Measurements from ENCODE around the gene CNTN5.

CNTN5 gene

DNA sequence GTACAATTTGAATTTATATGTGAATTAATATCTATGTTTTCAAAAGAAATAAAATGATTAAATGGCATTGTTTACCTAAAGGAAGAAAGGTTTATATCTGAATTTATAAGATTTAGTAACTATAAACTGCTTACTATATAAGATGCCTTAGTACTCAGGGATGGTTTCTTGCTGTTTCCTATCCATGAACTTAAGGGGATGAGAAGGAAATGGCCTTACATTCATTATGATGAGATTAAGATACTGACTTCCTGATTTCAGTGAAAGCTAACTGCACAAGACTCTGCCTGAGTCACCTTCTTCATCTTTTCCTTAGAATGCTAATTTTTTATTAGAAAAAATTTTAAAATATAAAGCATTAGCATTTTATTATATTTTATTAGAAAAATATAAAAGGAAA, 1060.1 kb downstream of the CNTN5 start:
- DNase-seq, result no peak
- in situ Hi-C loops (cut with MboI; ENCODE audit: low pct_unique_long_range_greater_than_20kb, low sequenced_read_pairs), result no loop called here

DNA sequence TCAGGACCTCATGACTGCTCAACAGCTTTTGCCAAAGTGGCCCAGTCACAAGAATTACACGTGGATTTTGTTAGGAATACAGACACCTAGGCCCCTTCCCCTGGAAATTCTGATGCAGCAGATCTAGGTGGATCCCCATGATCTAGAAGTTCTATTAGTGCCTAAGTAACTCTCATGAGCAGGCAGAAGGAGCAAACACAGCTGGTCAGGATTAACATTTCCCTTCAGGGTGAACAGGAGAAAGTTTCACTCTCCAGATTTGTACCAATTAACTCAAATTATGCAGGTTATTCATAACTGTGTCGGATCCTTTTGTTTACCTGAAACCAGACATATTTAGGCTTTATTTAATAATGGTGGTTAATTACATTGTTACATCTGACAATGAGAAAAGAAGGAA, 1072.9 kb downstream of the CNTN5 start:
- in situ Hi-C loops (cut with MboI; ENCODE audit: low pct_unique_long_range_greater_than_20kb, low sequenced_read_pairs), result no loop called here

DNA sequence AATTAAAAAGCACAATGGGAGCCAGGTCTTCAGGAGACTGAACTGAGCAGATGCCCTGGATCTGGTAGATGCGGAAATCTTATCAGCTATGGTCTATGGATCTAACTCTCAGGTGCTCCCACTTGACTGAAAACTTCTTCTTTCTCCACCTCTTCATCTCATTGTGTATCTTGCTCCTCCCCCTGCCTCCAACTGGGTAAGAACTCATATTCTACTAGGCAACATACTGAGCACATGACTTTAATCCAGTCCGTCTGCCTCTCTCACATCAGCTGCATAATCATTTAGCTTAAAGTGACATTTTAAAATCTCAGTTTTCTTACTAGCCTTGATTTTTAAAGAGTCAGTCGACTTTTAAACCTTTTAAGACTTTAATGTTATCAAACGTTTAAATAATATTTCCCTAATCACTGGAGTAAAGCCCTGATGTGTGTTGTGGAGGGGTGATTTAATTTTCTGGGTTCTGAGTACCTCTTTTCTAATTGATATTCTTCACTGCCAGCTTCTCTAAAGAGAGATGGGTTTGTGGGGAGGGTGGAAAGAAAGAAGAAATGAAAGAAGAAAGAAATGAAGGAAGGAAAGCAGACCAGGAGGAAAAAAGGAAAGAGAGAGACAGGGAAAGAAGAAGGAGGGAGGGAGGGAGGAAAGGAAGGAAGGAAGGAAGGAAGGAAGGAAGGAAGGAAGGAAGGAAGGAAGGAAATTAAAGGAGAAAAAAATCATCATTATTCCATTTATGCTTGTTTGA, 1073.5 kb downstream of the CNTN5 start:
- in situ Hi-C loops (cut with MboI; ENCODE audit: low pct_unique_long_range_greater_than_20kb, low sequenced_read_pairs), result no loop called here
- DNase-seq, result no peak

More for the DNA sequence above, 1072.9 kb downstream of the CNTN5 start:
- no peak for DNase-seq

DNA sequence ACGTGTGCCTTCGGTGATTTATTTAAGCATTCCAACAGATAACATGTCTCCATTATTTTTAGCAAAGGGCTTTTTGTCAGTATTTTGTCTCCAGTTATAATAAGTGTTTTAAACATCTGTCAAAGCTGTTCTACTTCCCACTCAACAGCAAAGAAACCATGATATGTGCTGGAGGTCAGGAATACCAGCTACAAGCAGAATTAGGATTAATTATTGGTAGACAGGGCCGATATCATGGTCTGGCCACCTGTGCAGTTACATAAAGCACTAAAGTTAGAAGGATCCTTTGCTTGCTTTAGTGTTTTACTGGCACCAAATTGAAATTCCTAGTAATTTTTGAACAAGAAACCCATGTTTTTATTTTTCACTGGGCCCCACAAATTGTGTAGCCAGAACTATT, 1075.1 kb downstream of the CNTN5 start:
- in situ Hi-C loops (cut with MboI; ENCODE audit: low pct_unique_long_range_greater_than_20kb, low sequenced_read_pairs), result no loop called here
- no peak for DNase-seq

DNA sequence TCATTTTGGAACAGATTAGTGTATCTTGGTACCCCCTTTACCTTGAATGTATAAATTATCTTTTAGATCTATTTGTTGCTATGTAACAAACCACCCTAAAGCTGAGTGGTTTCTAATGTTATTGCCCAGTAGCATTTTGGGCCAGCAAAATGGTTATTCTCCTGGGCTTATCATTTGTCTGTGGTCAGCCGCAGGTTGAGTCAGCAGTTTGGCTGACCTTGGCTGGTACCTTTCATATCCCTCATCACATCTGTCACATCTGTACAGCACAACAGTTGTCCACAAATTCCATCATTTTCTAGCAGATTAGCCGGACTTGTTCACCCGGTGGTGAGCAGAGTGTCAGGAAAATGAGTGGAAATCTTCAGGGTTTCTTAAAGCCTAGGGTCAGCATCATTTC, 1077.8 kb downstream of the CNTN5 start:
- in situ Hi-C loops (cut with MboI; ENCODE audit: low pct_unique_long_range_greater_than_20kb, low sequenced_read_pairs), result no loop called here

DNA sequence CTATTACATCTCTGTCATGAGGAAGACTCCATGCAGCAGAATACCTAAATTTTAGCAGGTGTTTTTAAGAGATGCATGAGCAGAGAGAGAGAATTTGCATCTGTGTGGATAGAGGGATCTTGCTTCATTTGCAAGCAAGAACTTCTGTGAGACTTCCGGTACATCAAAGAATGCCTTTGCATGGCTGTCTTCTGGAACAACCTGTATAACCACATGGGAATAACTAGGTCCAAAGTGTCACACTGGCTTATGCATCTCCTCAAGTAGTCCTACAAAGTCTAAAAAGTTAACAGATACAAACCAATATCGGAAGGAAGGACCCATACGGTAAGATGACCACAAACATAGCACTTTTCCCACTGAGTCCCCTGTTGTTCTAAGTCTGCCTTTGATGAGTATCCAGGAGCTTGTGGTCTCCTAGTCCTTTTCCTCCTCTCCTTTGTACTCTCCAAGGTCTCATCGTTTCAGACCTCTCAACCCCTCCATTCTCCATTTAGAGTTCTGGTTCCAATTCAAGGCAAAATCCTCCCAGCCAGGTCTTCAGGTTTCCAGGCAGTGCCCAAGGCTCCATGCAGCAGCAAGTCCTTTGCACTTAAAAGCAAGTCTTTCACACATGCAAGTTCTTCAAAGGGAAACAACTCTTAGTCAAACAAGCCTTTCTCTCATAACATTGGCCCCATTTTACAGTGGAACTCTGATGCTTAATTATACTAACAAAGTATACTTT, 1084.7 kb downstream of the CNTN5 start:
- DNase-seq, result no peak
- in situ Hi-C loops (cut with MboI; ENCODE audit: low pct_unique_long_range_greater_than_20kb, low sequenced_read_pairs), result no loop called here

More for the DNA sequence above, 1077.8 kb downstream of the CNTN5 start:
- no peak for DNase-seq

DNA sequence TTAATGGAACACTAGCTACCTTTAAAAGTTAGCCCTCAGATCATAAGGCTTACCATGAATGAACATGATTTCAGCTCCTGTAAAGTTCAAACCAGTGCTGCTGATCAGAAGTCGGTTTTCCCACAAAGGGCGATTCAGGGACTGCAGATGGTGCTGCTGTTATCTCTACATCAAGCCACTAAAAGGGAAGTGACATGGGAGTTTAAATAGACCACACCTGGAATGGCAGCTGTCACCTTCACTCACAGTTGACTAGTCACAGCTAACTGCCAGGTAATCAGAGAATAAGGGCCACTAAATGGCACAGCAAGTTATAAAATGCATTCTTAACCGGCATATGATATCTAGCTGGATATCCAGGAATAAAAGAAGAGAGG, 1085.2 kb downstream of the CNTN5 start:
- in situ Hi-C loops (cut with MboI; ENCODE audit: low pct_unique_long_range_greater_than_20kb, low sequenced_read_pairs), result no loop called here
- DNase-seq, result no peak

DNA sequence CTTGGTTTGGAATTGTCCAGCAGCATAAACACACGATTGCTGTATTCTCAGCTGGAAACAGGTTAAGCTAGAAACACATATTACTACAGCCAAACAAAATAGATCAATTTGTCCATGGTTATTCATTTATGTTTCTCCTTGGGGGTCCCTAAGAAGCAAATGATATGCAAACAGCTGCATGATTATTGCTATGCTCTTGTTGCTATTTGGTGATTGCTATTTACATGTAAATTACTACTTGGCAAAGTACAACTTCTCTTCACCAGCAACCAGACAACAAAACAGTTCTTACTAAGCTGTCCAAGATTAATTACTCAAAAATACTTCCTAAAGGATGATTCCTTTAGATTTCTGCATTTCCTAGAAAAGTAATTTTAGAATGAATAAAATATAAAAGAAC, 1098.4 kb downstream of the CNTN5 start:
- in situ Hi-C loops (cut with MboI; ENCODE audit: low pct_unique_long_range_greater_than_20kb, low sequenced_read_pairs), result no loop called here
- no peak for DNase-seq

DNA sequence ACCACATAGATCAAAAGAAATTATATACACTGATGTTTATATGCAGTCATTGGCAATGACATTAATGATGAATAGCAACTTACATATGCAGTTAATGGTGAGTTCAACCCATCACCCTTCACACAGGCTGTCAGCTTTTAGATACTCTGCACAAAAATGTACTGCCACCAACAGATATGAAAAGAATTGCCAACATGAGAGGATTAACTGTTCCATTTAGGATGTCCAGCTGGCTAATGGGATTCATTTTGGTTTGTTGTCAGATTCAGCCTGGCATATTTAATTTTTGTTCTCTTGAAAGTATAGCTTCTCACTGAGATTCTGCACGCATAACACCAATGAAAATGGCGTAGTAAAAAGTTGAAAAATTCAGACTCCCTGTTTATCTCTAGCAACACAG, 1112.4 kb downstream of the CNTN5 start:
- DNase-seq, result no peak
- in situ Hi-C loops (cut with MboI; ENCODE audit: low pct_unique_long_range_greater_than_20kb, low sequenced_read_pairs), result no loop called here

DNA sequence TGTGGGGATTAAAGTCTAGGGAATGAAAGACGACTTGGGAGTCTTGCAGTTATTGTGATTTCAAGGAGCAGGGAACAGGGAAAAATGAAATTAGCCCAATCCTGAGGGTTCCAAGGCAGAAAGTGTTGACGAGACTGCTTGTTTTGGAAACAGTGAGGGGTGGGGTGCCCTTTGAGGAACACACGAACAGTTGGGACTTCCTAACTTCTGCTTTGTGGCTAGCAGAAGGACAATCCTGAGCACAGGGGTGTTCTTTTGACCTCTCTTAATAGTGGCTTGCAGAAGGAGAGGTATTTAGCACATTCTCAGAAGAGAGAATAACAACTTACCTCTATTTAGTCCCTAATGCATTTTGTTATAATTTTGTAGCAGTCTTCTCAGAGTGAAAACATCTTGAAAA, 1120.5 kb downstream of the CNTN5 start:
- in situ Hi-C loops (cut with MboI; ENCODE audit: low pct_unique_long_range_greater_than_20kb, low sequenced_read_pairs), result no loop called here
- DNase-seq, result no peak

DNA sequence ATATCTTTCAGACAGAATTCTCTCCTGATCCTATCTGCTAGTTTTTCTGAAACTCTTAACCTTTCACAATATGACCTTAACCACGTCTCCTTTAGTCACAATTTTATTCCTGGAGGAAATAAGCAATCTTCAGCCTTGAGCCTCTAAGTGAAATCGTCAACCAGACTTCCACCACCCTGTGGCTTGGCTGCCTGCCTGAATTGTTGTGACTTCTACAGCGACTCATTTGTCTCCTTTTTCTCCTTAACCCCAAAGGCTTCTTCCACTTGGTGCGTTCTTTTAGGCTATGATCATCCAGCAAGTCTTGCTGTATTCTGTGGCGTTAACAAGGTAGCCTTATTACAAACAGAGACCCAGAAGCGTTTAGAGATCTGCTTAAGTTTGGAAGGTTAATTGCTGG, 1131.2 kb downstream of the CNTN5 start:
- in situ Hi-C loops (cut with MboI; ENCODE audit: low pct_unique_long_range_greater_than_20kb, low sequenced_read_pairs), result no loop called here
- no peak for DNase-seq

DNA sequence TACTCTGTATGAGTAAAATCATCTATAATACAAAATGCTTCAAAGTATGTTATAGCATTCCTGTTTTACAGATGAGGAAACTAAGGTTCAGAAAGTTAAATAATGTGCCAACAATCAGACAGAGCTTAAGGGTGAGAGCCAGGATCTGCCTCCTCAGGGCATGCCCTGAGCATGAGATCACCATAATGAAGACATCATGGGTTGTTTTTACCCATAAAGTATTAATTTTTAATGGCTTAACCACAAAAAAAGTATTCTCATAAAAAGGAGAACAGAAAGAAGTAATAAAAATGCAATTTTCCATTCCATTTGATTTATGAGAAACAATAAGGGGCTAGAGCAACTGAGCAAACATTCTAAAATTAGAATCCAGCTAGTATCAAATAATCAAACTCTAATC, 1132.0 kb downstream of the CNTN5 start:
- in situ Hi-C loops (cut with MboI; ENCODE audit: low pct_unique_long_range_greater_than_20kb, low sequenced_read_pairs), result no loop called here
- DNase-seq, result no peak

DNA sequence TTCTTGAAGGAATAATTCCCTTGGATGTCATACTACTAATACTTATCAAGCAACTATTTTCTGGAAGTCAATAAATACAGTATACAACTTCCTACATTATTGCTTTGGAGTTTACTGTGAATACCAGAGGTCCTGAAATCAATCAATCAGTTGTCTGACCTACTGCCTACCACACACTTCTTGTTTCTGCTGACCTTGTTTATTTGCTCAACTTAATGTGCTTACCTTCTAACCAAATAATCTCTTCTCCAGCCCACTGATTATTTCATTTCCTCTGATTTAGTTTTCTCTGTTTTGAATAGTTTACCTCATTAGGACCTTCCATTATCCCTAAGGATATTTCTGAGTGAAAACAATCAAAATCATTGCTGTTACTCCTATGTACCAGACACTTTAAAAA, 1142.7 kb downstream of the CNTN5 start:
- in situ Hi-C loops (cut with MboI; ENCODE audit: low pct_unique_long_range_greater_than_20kb, low sequenced_read_pairs), result no loop called here
- DNase-seq, result no peak

DNA sequence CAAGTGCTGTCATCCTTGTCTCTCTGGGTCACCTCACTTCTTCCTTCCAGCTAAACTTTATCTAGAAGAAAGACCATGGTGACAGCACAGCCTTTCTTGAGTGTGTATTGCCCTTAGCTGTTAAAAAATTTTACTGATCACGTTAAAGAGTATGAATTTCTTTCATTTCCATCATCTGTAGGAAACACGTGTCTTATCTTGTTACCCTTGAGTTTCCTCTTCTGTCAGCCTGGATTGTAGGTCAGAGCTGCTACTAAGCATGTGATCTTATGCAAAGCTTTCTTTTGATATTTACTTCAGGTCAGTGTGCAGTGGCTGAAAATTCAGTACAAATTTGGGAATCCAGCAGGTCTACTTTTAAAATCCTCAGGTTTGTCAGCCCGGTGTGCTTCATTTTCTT, 1154.1 kb downstream of the CNTN5 start:
- no peak for DNase-seq
- in situ Hi-C loops (cut with MboI; ENCODE audit: low pct_unique_long_range_greater_than_20kb, low sequenced_read_pairs), result no loop called here

DNA sequence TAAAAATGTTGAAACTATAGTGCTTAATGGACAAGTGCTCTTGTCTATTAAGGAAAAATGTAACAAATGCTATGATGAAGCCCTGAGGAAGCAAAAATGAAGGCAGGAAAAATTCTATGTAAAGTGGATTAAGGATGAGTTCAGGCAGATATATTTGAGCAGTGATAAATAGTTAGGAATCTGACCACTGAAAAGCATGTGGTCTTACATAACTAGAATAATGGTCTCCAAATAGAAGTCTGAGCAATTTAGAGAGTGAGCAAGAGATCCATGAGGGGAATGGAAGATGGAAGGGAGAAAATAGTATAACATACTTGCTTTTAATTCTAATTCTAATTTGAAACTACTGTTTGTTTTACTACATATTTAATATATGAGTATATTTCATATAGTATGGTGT, 1155.7 kb downstream of the CNTN5 start:
- no peak for DNase-seq
- in situ Hi-C loops (cut with MboI; ENCODE audit: low pct_unique_long_range_greater_than_20kb, low sequenced_read_pairs), result no loop called here

DNA sequence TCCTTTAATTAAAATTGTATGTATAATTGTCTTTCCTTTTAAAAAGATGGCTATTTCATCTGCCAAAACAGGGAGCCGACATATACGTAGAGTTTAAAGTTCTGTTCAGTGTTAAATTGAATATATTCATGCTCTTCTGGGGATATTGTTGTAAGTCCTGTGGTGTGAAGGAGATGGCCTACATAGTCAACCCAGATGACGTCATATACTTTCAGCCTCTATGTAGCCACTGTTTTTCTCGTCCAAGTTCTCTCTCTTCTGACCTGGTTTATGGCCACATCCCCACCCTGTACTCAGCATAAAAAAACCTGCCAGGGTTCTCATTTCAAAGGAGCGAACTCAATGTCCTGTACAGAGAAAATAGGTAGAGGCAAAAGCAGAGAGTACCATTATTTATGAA, 1156.9 kb downstream of the CNTN5 start:
- DNase-seq, result no peak
- in situ Hi-C loops (cut with MboI; ENCODE audit: low pct_unique_long_range_greater_than_20kb, low sequenced_read_pairs), result no loop called here

DNA sequence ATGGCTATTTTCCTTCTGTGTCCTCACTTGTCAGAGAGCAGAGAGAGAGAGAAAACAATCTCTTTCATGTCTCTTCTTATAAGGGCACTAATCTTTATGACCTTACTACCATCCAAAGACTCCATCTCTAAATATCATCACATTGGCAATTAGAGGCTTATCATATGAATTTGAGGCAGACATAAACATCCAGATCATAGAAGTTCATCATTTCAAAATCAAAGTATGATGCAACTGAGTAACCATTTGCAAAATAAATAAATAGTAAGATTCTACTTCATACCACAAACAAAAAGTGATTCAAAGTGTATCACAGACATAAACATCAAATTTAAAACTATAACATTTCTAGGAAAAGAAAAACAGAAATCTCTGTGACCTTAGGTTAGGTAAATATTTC, 1161.6 kb downstream of the CNTN5 start:
- in situ Hi-C loops (cut with MboI; ENCODE audit: low pct_unique_long_range_greater_than_20kb, low sequenced_read_pairs), result no loop called here
- DNase-seq, result no peak

DNA sequence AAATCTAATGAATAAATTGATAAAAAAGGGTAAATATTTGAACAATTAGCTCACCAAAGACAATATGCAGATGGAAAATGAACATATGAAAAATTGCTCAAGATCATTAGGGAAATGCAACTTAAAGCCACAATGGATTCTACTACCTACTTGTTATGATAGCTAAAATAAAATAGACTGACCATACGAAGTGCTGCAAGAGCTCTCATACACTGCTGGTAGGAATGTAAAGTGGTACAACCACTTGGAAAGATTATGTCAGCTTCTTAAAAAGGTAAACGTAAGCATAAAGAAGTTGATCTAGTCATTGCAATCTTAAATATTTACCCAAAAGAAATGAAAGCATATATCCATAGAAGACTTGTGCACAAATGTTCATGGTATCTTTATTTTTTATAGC, 1162.2 kb downstream of the CNTN5 start:
- in situ Hi-C loops (cut with MboI; ENCODE audit: low pct_unique_long_range_greater_than_20kb, low sequenced_read_pairs), result no loop called here
- no peak for DNase-seq

DNA sequence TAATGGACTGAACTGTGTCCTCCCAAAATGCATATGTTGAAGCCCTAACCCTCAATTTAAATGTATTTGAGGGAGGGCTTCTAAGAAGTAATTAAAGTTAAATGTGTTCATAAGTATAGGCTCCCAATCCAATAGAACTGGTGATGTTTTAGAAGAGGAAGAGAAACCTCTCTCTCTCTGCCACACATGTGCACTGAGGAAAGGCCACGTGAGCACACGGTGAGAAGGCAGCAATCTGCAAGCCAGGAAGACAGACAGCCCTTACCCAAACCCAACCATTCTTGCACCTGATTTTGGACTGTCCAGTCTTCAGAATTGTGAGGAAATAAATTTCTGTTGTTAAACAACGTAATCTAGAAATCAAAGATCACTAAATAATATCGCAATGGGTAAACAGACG, 1164.8 kb downstream of the CNTN5 start:
- no peak for DNase-seq
- in situ Hi-C loops (cut with MboI; ENCODE audit: low pct_unique_long_range_greater_than_20kb, low sequenced_read_pairs), result no loop called here

DNA sequence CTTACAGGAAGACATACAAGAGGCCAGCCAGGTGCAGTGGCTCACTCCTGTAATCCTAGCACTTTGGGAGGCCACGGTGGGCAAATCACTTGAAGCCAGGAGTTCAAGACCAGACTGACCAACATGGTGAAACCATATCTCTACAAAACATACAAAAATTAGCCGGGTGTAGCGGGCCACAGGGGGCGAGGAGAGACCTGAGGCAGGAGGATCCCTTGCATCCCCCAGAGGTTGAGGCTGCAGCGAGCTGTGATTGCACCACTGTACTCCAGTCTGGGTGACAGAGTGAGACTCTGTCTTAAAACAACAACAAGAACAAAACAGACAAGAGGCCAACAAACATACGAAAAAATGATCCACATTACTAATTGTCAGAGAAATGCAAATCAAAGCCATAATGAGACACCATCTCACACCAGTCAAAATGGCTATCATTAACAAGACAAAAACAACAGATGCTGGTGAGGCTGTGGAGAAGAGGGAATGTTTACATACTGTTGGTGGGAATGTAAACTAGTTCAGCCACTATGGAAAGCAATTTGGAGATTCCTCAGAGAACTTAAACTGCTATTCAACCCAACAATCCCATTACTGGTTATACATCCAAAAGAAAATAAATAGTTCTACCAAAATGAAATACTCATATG, 1167.5 kb downstream of the CNTN5 start:
- in situ Hi-C loops (cut with MboI; ENCODE audit: low pct_unique_long_range_greater_than_20kb, low sequenced_read_pairs), result no loop called here
- DNase-seq, result no peak

DNA sequence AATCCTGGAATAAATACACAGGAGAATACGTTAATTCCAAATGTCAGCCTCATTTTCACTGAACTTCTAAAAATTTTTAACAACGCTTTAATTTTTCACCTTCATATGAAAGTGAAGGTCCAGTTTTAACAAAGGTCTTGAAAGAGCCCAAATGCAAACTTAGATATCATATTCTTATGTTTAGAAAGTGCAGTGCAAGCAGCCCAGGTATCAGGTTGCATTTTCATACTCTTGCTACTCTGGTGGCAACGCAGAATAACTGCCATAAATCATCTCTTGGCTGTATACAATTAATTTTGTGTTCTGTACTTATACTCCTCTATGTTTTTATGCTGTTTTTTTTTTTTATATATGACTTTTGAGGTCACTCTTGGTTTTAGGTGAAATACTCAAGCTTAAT, 1169.6 kb downstream of the CNTN5 start:
- in situ Hi-C loops (cut with MboI; ENCODE audit: low pct_unique_long_range_greater_than_20kb, low sequenced_read_pairs), result no loop called here
- no peak for DNase-seq

All from KBM-7 (cell line).